Measurements from ENCODE around the gene LAMP1. TPM values are rescaled to one million over a fixed set of nuclear protein-coding genes. Genes with fewer than 3 reads are reported as not detected.

Gene LAMP1
- total and polyA plus RNA-seq, 2 donors (not counting 1 experiment from before 2014, with no cell fraction given): 219 to 230 TPM

GRCh38 chr13:113317031-113317430 is 20.0 kb downstream of the LAMP1 start:
- H2AFZ ChIP-seq (ENCODE audit: low read length): no peak overlapping the region
- peaks cover 4% of the 10 kb centered on the region for H3K79me2 ChIP-seq (ENCODE audit: control insufficient read depth, insufficient read depth, low read length)
- no peak for TF ChIP-seq EZH2 (IDR thresholded peaks at IDR 0.05; ENCODE audit: low read length, missing control alignments)
- no peak for TF ChIP-seq CTCF (conservative IDR thresholded peaks at IDR 0.05 in 1 of 2, IDR thresholded peaks at IDR 0.05 in 1 of 2; ENCODE audit: low read depth in 1 of 2, low read length in 2 of 2)

GRCh38 chr13:113318956-113319355 is 21.9 kb downstream of the LAMP1 start:
- Histone ChIP-seq H3K27ac (ENCODE audit: insufficient read depth, low read length) (no peak overlapping the region), H3K9ac (ENCODE audit: insufficient read depth, low read length) (no peak overlapping the region), H3K27me3 (ENCODE audit: control insufficient read depth, insufficient read depth, low read length) (no peaks in the 10 kb centered on the region), H4K20me1 (ENCODE audit: control insufficient read depth, extremely low read depth, insufficient read depth, low read length) (no peaks in the 10 kb centered on the region), H3K9me3 (ENCODE audit: control insufficient read depth, insufficient read depth, low read depth, low read length) (no peaks in the 10 kb centered on the region), H3K79me2 (ENCODE audit: control insufficient read depth, insufficient read depth, low read length) (peaks cover 2% of the 10 kb centered on the region), H3K4me2 (ENCODE audit: extremely low read depth, insufficient read depth, low read length) (no peak overlapping the region), H3K36me3 (ENCODE audit: control insufficient read depth, insufficient read depth, low read length) (peaks cover 19% of the 10 kb centered on the region), H3K4me1 (ENCODE audit: control insufficient read depth, extremely low read depth, insufficient read depth, low read length) (no peaks in the 10 kb centered on the region), H3K4me3 (replicated peaks in 1 of 4; ENCODE audit: control extremely low read depth in 1 of 4, insufficient read depth in 1 of 4, low read depth in 3 of 4, low read length in 4 of 4) (no peak overlapping the region), H2AFZ (ENCODE audit: low read length) (no peak overlapping the region)
- TF ChIP-seq CTCF (conservative IDR thresholded peaks at IDR 0.05 in 1 of 2, IDR thresholded peaks at IDR 0.05 in 1 of 2; ENCODE audit: low read depth in 1 of 2, low read length in 2 of 2): no peak
- TF ChIP-seq EZH2 (IDR thresholded peaks at IDR 0.05; ENCODE audit: low read length, missing control alignments): no peak
- DNase-seq (ENCODE audit: low read depth in 2 of 2): no peak

More at GRCh38 chr13:113317031-113317430, 20.0 kb downstream of the LAMP1 start:
- Histone ChIP-seq H3K27me3 (ENCODE audit: control insufficient read depth, insufficient read depth, low read length) (no peaks in the 10 kb centered on the region), H3K36me3 (ENCODE audit: control insufficient read depth, insufficient read depth, low read length) (peaks cover 17% of the 10 kb centered on the region), H3K27ac (ENCODE audit: insufficient read depth, low read length) (no peak overlapping the region), H3K4me1 (ENCODE audit: control insufficient read depth, extremely low read depth, insufficient read depth, low read length) (no peaks in the 10 kb centered on the region), H4K20me1 (ENCODE audit: control insufficient read depth, extremely low read depth, insufficient read depth, low read length) (no peaks in the 10 kb centered on the region), H3K4me2 (ENCODE audit: extremely low read depth, insufficient read depth, low read length) (no peak overlapping the region), H3K9me3 (ENCODE audit: control insufficient read depth, insufficient read depth, low read depth, low read length) (no peaks in the 10 kb centered on the region), H3K9ac (ENCODE audit: insufficient read depth, low read length) (no peak overlapping the region), H3K4me3 (replicated peaks in 1 of 4; ENCODE audit: control extremely low read depth in 1 of 4, insufficient read depth in 1 of 4, low read depth in 3 of 4, low read length in 4 of 4) (no peak overlapping the region)
- no peak for DNase-seq (ENCODE audit: low read depth in 2 of 2)

DNA sequence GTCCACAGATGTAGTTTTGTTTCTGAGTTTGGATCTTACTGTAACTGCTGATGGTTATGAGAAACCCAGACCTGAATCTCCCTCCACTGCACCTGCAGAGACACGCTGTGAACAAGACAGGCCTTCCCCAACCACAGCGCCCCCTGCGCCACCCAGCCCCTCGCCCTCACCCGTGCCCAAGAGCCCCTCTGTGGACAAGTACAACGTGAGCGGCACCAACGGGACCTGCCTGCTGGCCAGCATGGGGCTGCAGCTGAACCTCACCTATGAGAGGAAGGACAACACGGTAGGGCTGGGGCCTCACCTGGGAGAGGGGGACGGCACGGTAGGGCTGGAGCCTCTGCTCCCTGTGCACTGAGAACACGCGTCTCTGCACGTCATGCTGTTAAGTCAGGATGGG is 22.3 kb downstream of the LAMP1 start:
- no peaks in the 10 kb centered on the region for H4K20me1 ChIP-seq (ENCODE audit: control insufficient read depth, extremely low read depth, insufficient read depth, low read length)
- no peaks in the 10 kb centered on the region for H3K27me3 ChIP-seq (ENCODE audit: control insufficient read depth, insufficient read depth, low read length)
- no peaks in the 10 kb centered on the region for H3K4me1 ChIP-seq (ENCODE audit: control insufficient read depth, extremely low read depth, insufficient read depth, low read length)
- H3K79me2 ChIP-seq (ENCODE audit: control insufficient read depth, insufficient read depth, low read length): no peaks in the 10 kb centered on the region
- H3K4me2 ChIP-seq (ENCODE audit: extremely low read depth, insufficient read depth, low read length): no peak overlapping the region
- H3K36me3 ChIP-seq (ENCODE audit: control insufficient read depth, insufficient read depth, low read length): peaks cover 19% of the 10 kb centered on the region
- no peak for DNase-seq (ENCODE audit: low read depth in 2 of 2)
- TF ChIP-seq EZH2 (IDR thresholded peaks at IDR 0.05; ENCODE audit: low read length, missing control alignments) (no peak), CTCF (conservative IDR thresholded peaks at IDR 0.05 in 1 of 2, IDR thresholded peaks at IDR 0.05 in 1 of 2; ENCODE audit: low read depth in 1 of 2, low read length in 2 of 2) (no peak)
- H3K4me3 ChIP-seq (replicated peaks in 1 of 4; ENCODE audit: control extremely low read depth in 1 of 4, insufficient read depth in 1 of 4, low read depth in 3 of 4, low read length in 4 of 4): no peak overlapping the region
- no peak overlapping the region for H3K27ac ChIP-seq (ENCODE audit: insufficient read depth, low read length)
- H3K9ac ChIP-seq (ENCODE audit: insufficient read depth, low read length): no peak overlapping the region
- H2AFZ ChIP-seq (ENCODE audit: low read length): no peak overlapping the region
- no peaks in the 10 kb centered on the region for H3K9me3 ChIP-seq (ENCODE audit: control insufficient read depth, insufficient read depth, low read depth, low read length)

All from fibroblast of lung (primary cell).